ENCODE results near the gene GSX1. TPM values are rescaled to one million over a fixed set of nuclear protein-coding genes. Genes with fewer than 3 reads are reported as not detected.

Gene GSX1
- total and polyA plus RNA-seq, 9 of the 15 experiments (the other 6 are each of a cell fraction or from before 2014, with no cell fraction given): not detected

DNA sequence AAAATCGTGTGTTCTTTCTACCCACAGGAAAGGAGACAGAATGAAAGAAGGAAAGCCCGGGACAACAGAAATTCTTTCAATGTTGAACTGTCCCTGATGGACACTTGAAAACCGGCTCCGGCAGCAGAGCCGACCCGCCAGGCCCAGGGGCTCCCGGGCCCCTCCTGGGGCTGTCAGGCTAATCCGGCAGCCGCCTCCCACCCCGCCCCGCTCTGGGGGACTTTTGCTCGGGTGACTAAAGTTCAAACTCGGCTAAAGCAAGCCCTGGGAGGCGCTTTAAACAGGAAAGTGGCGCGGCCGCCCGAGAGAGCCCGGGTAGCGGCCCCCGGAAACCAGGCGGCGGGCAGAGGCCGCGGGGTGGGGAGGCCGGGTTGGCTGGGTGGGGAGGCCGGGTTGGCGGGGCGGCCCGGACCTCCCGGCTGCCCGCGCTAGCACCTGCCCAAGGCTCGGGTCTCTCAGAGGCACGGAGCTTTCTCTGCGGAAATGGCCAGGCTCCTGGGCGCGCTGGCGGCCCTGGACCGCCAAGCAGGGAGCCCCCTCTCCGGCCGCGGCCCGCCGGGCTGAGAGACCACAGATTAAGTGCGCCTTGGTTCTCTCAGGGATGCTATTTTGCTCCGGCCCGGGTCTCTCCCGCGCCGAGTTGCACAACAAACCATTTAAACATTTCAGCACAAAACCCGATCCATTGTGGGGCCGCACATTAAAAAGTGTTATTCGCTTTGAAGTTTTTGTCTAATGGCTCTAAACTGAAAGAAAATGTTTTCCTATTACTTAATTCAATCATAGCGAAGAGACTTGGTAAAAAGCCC, 2.6 kb upstream of the GSX1 start:
- Histone ChIP-seq H3K9me1 (ENCODE audit: control insufficient read depth, insufficient read depth, low read length) (no peaks in the 10 kb centered on the region), H3K27me3 (ENCODE audit: control insufficient read depth in 2 of 2, insufficient read depth in 2 of 2, low read length in 2 of 2) (peaks cover 17 to 49% of the 10 kb centered on the region in 2 experiments), H3K9ac (ENCODE audit: insufficient read depth in 1 of 2, low read depth in 2 of 2, low read length in 2 of 2) (no peak overlapping the region), H3K27ac (ENCODE audit: extremely low read depth, low read depth, low read length) (no peak overlapping the region), H3K79me2 (ENCODE audit: control insufficient read depth, insufficient read depth, low read length) (no peaks in the 10 kb centered on the region), H3K9me3 (replicated peaks; ENCODE audit: control insufficient read depth, insufficient read depth, low read depth, low read length) (no peaks in the 10 kb centered on the region), H3K36me3 (ENCODE audit: control insufficient read depth, insufficient read depth, low read length) (no peaks in the 10 kb centered on the region), H3K4me2 (ENCODE audit: insufficient read depth, low read length) (no peak overlapping the region), H2AFZ (ENCODE audit: low read depth, low read length) (no peak overlapping the region), H3K4me1 (replicated peaks in 1 of 2; ENCODE audit: control insufficient read depth in 2 of 2, insufficient read depth in 2 of 2, low read length in 2 of 2) (peaks cover 0 to 6% of the 10 kb centered on the region in 2 experiments; a peak in 2 of 5 replicates), H4K20me1 (replicated peaks; ENCODE audit: control insufficient read depth, insufficient read depth, low read length) (no peaks in the 10 kb centered on the region), H3K4me3 (no peak overlapping the region)
- in situ Hi-C loops (cut with MboI): no loop called here
- intact Hi-C loops (cut with micrococcal nuclease): no loop called here
- BruUV-seq (replicated peaks): no TSS peak
- FAIRE-seq (no peak), DNase-seq (ENCODE audit: extremely low read depth in 1 of 4, low spot score in 3 of 4) (no peak), ATAC-seq (no peak)
- WGBS (ENCODE audit: insufficient coverage, low coverage, missing lambda C conversion rate): 6% methylated on average over 25 of the region's 55 CpGs
- POLR2A ChIA-PET: interaction anchor here (0.7 kb wide), 1 partner anchor 132 kb away, joined by 3 read pairs; no protein-coding TSS in a partner anchor
- no peak for TF ChIP-seq HCFC1 (IDR thresholded peaks at IDR 0.05; ENCODE audit: low read depth, low read length)
- TF ChIP-seq CBFA2T2 (conservative IDR thresholded peaks at IDR 0.05): no peak
- TF ChIP-seq ESRRA (IDR thresholded peaks at IDR 0.05; ENCODE audit: borderline replicate concordance, low read depth): no peak
- no peak for TF ChIP-seq HDAC8 (tag; IDR thresholded peaks at IDR 0.05)
- no peak for TF ChIP-seq SLC30A9 (CRISPR knock-in tag; IDR thresholded peaks at IDR 0.05)
- CTCF ChIA-PET (ENCODE audit: low intra/inter-chr PET ratio): no interaction called here

DNA sequence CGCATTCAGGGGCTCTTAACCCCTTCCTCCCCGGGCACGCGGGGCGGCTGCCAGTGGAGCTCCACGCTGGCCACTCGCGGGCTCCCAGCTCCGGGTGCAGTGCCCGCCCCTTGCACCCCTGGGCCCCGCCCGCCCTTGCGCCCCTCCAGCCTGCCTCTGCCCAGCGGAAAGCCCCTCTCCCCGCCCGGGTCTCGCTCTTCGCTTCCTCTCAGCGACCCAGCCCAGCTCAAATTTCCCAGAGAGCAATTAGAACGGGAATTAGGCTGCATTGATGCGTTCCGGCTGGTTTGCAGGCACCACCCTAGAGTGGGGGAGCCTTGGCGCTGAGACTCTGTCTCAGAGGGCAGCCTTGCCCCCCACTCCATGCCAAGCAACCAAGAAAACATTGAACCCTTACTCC, 1.8 kb upstream of the GSX1 start:
- H3K9ac ChIP-seq (ENCODE audit: insufficient read depth in 1 of 2, low read depth in 2 of 2, low read length in 2 of 2): no peak overlapping the region
- TF ChIP-seq SMARCB1 (IDR thresholded peaks at IDR 0.05; ENCODE audit: insufficient read length, low read depth): no peak
- TF ChIP-seq TCFL5 (CRISPR knock-in tag; conservative IDR thresholded peaks at IDR 0.05): no peak
- TF ChIP-seq ZNF436 (CRISPR knock-in tag; IDR thresholded peaks at IDR 0.05): no peak
- TF ChIP-seq HMGN3 (IDR thresholded peaks at IDR 0.05; ENCODE audit: borderline replicate concordance, extremely low read depth, insufficient read length, low read depth, low read length): no peak
- TF ChIP-seq, protein P1, sequence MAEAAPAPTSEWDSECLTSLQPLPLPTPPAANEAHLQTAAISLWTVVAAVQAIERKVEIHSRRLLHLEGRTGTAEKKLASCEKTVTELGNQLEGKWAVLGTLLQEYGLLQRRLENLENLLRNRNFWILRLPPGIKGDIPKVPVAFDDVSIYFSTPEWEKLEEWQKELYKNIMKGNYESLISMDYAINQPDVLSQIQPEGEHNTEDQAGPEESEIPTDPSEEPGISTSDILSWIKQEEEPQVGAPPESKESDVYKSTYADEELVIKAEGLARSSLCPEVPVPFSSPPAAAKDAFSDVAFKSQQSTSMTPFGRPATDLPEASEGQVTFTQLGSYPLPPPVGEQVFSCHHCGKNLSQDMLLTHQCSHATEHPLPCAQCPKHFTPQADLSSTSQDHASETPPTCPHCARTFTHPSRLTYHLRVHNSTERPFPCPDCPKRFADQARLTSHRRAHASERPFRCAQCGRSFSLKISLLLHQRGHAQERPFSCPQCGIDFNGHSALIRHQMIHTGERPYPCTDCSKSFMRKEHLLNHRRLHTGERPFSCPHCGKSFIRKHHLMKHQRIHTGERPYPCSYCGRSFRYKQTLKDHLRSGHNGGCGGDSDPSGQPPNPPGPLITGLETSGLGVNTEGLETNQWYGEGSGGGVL (CRISPR knock-in tag; IDR thresholded peaks at IDR 0.05): no peak
- no peak for TF ChIP-seq HCFC1 (IDR thresholded peaks at IDR 0.05; ENCODE audit: low read depth, low read length)
- no peak for TF ChIP-seq LARP7 (IDR thresholded peaks at IDR 0.05)
- TF ChIP-seq ZKSCAN8 (CRISPR knock-in tag; IDR thresholded peaks at IDR 0.05): no peak
- no peak for TF ChIP-seq ZFP1 (CRISPR knock-in tag; IDR thresholded peaks at IDR 0.05)
- no peak for TF ChIP-seq PYGO2 (tag; IDR thresholded peaks at IDR 0.05)
- no peak for TF ChIP-seq PURB (CRISPR knock-in tag; IDR thresholded peaks at IDR 0.05; ENCODE audit: low read depth)

More for the DNA sequence above, 1.8 kb upstream of the GSX1 start:
- Histone ChIP-seq H3K4me1 (replicated peaks in 1 of 2; ENCODE audit: control insufficient read depth in 2 of 2, insufficient read depth in 2 of 2, low read length in 2 of 2) (peaks cover 0 to 6% of the 10 kb centered on the region in 2 experiments; a peak in 2 of 5 replicates), H3K27me3 (ENCODE audit: control insufficient read depth in 2 of 2, insufficient read depth in 2 of 2, low read length in 2 of 2) (peaks cover 19 to 57% of the 10 kb centered on the region in 2 experiments), H2AFZ (ENCODE audit: low read depth, low read length) (no peak overlapping the region), H4K20me1 (replicated peaks; ENCODE audit: control insufficient read depth, insufficient read depth, low read length) (no peaks in the 10 kb centered on the region), H3K4me3 (no peak overlapping the region), H3K9me3 (replicated peaks; ENCODE audit: control insufficient read depth, insufficient read depth, low read depth, low read length) (no peaks in the 10 kb centered on the region), H3K36me3 (ENCODE audit: control insufficient read depth, insufficient read depth, low read length) (no peaks in the 10 kb centered on the region), H3K4me2 (ENCODE audit: insufficient read depth, low read length) (no peak overlapping the region), H3K27ac (ENCODE audit: extremely low read depth, low read depth, low read length) (no peak overlapping the region), H3K79me2 (ENCODE audit: control insufficient read depth, insufficient read depth, low read length) (no peaks in the 10 kb centered on the region), H3K9me1 (ENCODE audit: control insufficient read depth, insufficient read depth, low read length) (no peaks in the 10 kb centered on the region)
- no peak for FAIRE-seq
- no peak for DNase-seq (ENCODE audit: extremely low read depth in 1 of 4, low spot score in 3 of 4)
- in situ Hi-C loops (cut with MboI) (no loop called here), intact Hi-C loops (cut with micrococcal nuclease) (no loop called here)
- 6% methylated on average over 8 of the region's 23 CpGs for WGBS (ENCODE audit: insufficient coverage, low coverage, missing lambda C conversion rate)
- CTCF ChIA-PET (ENCODE audit: low intra/inter-chr PET ratio): no interaction called here
- POLR2A ChIA-PET: no interaction called here
- ATAC-seq: no peak
- no TSS peak for BruUV-seq (replicated peaks)

Measured in K562 (cell line).